HepG2 (cell line): ENCODE data around the gene LHFPL2. TPM values are rescaled to one million over a fixed set of nuclear protein-coding genes. Genes with fewer than 3 reads are reported as not detected.
A peak's percentile ranks its signal among the peaks of the same experiment; 100 is the strongest.

Source experiments
- ARID3A ChIP-seq: IDR thresholded peaks from 2 replicates; pipeline ENCODE4 v1.6.1; 2012; ENCODE audit warnings: low read depth, low read length, improper control_type of control experiment
- ARID5B ChIP-seq: IDR thresholded peaks from 2 replicates; pipeline ENCODE4 v1.4.0; 2020; ENCODE audit warnings: mild to moderate bottlenecking, missing genetic modification reagents
- ATAD3A ChIP-seq: sonication (generic); formaldehyde crosslinking; IDR thresholded peaks from 2 replicates; pipeline ENCODE4 v1.4.0; 2020; ENCODE audit warnings: missing genetic modification reagents
- BHLHE40 ChIP-seq: IDR thresholded peaks from 2 replicates; pipeline ENCODE4 v1.6.1; 2011; ENCODE audit warnings: low read length, improper control_type of control experiment
- CEBPG ChIP-seq: IDR thresholded peaks from 2 replicates; pipeline ENCODE4 v1.6.1; 2016
- CREB1 ChIP-seq, 2 experiments: fragments of 450-650 bp in 1 of 2; IDR thresholded peaks; 2 replicates each; pipeline ENCODE4 v1.6.1; 2016 to 2017; ENCODE audit warnings: control low read depth in 1 of 2, mild to moderate bottlenecking in 1 of 2, missing compliant biosample characterization in 1 of 2, missing genetic modification characterization in 1 of 2
- GATAD2A ChIP-seq: IDR thresholded peaks from 2 replicates; pipeline ENCODE4 v1.6.1; 2016
- ISL2 ChIP-seq: sonication (generic); formaldehyde crosslinking; IDR thresholded peaks from 2 replicates; pipeline ENCODE4 v1.5.0; 2020; ENCODE audit warnings: missing genetic modification reagents
- JARID2 ChIP-seq: sonication (generic); formaldehyde crosslinking; IDR thresholded peaks from 2 replicates; pipeline ENCODE4 v1.8.1; 2023; ENCODE audit warnings: missing genetic modification reagents, inconsistent platforms; ENCODE audit not compliant: insufficient replicate concordance
- KDM5B ChIP-seq: sonication (generic); formaldehyde crosslinking; IDR thresholded peaks from 2 replicates; pipeline ENCODE4 v1.4.0; 2020; ENCODE audit warnings: missing genetic modification reagents, mild to moderate bottlenecking, borderline replicate concordance
- KLF9 ChIP-seq: IDR thresholded peaks from 2 replicates; pipeline ENCODE4 v1.6.1; 2016; ENCODE audit warnings: low read depth
- POLR2G ChIP-seq: fragments of 200-400 bp; formaldehyde crosslinking; IDR thresholded peaks from 2 replicates; pipeline ENCODE4 v1.6.1; 2018; ENCODE audit warnings: mild to moderate bottlenecking, low read depth, low read length, moderate library complexity
- RXRB ChIP-seq: IDR thresholded peaks from 2 replicates; pipeline ENCODE4 v1.6.1; 2016; ENCODE audit warnings: borderline replicate concordance, missing genetic modification reagents, missing compliant biosample characterization
- SAP130 ChIP-seq: IDR thresholded peaks from 2 replicates; pipeline ENCODE4 v1.6.1; 2016; ENCODE audit warnings: low read depth
- SPEN ChIP-seq: sonication (generic); formaldehyde crosslinking; IDR thresholded peaks from 2 replicates; pipeline ENCODE4 v1.5.1; 2020; ENCODE audit warnings: low read depth, mild to moderate bottlenecking, missing genetic modification reagents
- TEAD2 ChIP-seq: sonication (generic); formaldehyde crosslinking; IDR thresholded peaks from 2 replicates; pipeline ENCODE4 v1.9.0; 2021; ENCODE audit warnings: missing genetic modification reagents
- THAP11 ChIP-seq: IDR thresholded peaks from 2 replicates; pipeline ENCODE4 v1.6.1; 2016; ENCODE audit warnings: missing biosample characterization, missing genetic modification reagents
- ZFYVE20 ChIP-seq: sonication (generic); formaldehyde crosslinking; IDR thresholded peaks from 2 replicates; pipeline ENCODE4 v1.8.0; 2023; ENCODE audit warnings: low read depth, mild to moderate bottlenecking, moderate library complexity, missing genetic modification reagents, borderline replicate concordance
- ZNF274 ChIP-seq: sonication (generic); formaldehyde crosslinking; IDR thresholded peaks from 2 replicates; pipeline ENCODE4 v1.5.1; 2020; ENCODE audit warnings: mild to moderate bottlenecking, missing genetic modification reagents
- ZNF326 ChIP-seq: sonication (generic); formaldehyde crosslinking; IDR thresholded peaks from 2 replicates; pipeline ENCODE4 v1.4.0; 2020; ENCODE audit warnings: missing genetic modification reagents, borderline replicate concordance
- ZNF558 ChIP-seq: sonication (generic); formaldehyde crosslinking; IDR thresholded peaks from 2 replicates; pipeline ENCODE4 v1.9.0; 2022; ENCODE audit warnings: mild to moderate bottlenecking, missing genetic modification reagents, borderline replicate concordance
- ZXDC ChIP-seq: sonication (generic); formaldehyde crosslinking; IDR thresholded peaks from 2 replicates; pipeline ENCODE4 v1.5.0; 2020; ENCODE audit warnings: mild to moderate bottlenecking, missing genetic modification reagents
- polyA plus RNA-seq, 8 experiments: library from polyadenylated mRNA; depleted of rRNA in 3 of 8; stranded (reverse) in 7 of 8; unstranded in 1 of 8; fragments of >200 nt; fragmentation: Illumina TruSeq in 4 of 8; extraction: Trizol in 4 of 8; gene quantifications; 2 replicates each; pipeline versions ENCODE4 v1.2.1 to v1.2.3, GENCODE V29; 2011 to 2016; ENCODE audit warnings: low read depth in 4 of 8, missing spikeins in 1 of 8, mixed read lengths in 1 of 8; ENCODE audit not compliant: insufficient read depth in 1 of 8
- total RNA-seq, 5 experiments: library from RNA; depleted of rRNA; stranded (reverse); fragments of >200 nt; fragmentation: Illumina TruSeq; extraction: Trizol; gene quantifications; 2 replicates each; pipeline ENCODE4 v1.2.3, GENCODE V29; 2016; ENCODE audit warnings: low read depth in 1 of 5

The LHFPL2 gene
- total and polyA plus RNA-seq, 2 of the 13 experiments (the other 11 are each of a cell fraction or from before 2014, with no cell fraction given): 6.0 to 20.0 TPM

- TF ChIP-seq ARID3A (peak; percentile 59; the same call in 1 of the 2 replicates), ZFYVE20 (CRISPR knock-in tag) (no peak), THAP11 (CRISPR knock-in tag) (peak; percentile 29; the same call in 1 of the 2 replicates), CEBPG (no peak), BHLHE40 (no peak), ZXDC (CRISPR knock-in tag) (no peak), GATAD2A (CRISPR knock-in tag) (peak; percentile 62), SPEN (CRISPR knock-in tag) (no peak), TEAD2 (CRISPR knock-in tag) (no peak), ARID5B (peak; percentile 80), ATAD3A (CRISPR knock-in tag) (no peak), POLR2G (no peak), KLF9 (CRISPR knock-in tag) (no peak), ISL2 (CRISPR knock-in tag) (peak; percentile 73), JARID2 (CRISPR knock-in tag) (no peak), ZNF274 (CRISPR knock-in tag) (no peak), RXRB (CRISPR knock-in tag) (0 out of 2 replicates have a peak, but pooled peaks have one; percentile 30), KDM5B (CRISPR knock-in tag) (no peak), SAP130 (CRISPR knock-in tag) (peak; percentile 23; the same call in 1 of the 2 replicates), ZNF558 (CRISPR knock-in tag) (no peak), ZNF326 (CRISPR knock-in tag) (no peak), CREB1 (IDR thresholded peaks at IDR 0.05) (no peak), CREB1 (CRISPR knock-in tag; IDR thresholded peaks at IDR 0.05) (0 out of 2 replicates have a peak, but pooled peaks have one; percentile 34)
Observed at GRCh38 chr5:78604689-78605285, 43.8 kb downstream of the LHFPL2 start (continued).
